Upper lobe of left lung (tissue), 4 donors: ENCODE measurements around the gene CNTNAP5.

Experiments
- EP300 ChIP-seq, 4 donors: sonication (generic); formaldehyde crosslinking; IDR thresholded peaks; one replicate each; pipeline ENCODE4 v1.5.1; 2017; ENCODE audit warnings: antibody characterized with exemption in 4 of 4, control low read depth in 2 of 4
- POLR2AphosphoS5 ChIP-seq, 2 donors: sonication (generic); formaldehyde crosslinking; IDR thresholded peaks; one replicate each; pipeline ENCODE4 v1.5.1; 2017; ENCODE audit warnings: antibody characterized with exemption in 2 of 2
- TF ChIP-seq, protein P1 (sequence below), 6 experiments: fragments of 450-650 bp in 4 of 6; fragments of 200-600 bp in 2 of 6; sonication (generic) in 2 of 6; IDR thresholded peaks; one replicate each; pipeline ENCODE4 v1.5.1; 2016 to 2019; ENCODE audit warnings: antibody characterized with exemption in 6 of 6

DNA sequence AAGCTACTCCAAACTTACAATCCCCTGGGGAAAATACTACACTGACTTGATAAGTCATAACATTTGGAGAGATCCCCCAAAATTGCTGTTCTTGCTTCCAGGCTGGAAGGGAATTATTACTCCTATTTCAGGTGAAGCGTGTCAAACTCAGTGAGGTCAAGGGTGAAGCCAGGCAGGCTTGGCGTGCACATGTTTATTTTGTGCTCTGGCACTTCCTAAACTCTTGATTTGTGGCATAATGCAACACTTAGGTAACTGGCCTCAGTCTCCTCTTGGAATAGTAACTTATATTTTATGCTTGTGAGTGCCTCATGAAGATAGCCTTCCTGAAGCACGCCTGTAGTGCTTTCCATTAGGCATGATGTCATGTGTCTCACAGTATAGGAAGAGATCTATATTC, 751.2 kb downstream of the CNTNAP5 start:
- no peak for TF ChIP-seq POLR2AphosphoS5 (IDR thresholded peaks at IDR 0.05)
- TF ChIP-seq, protein P1, sequence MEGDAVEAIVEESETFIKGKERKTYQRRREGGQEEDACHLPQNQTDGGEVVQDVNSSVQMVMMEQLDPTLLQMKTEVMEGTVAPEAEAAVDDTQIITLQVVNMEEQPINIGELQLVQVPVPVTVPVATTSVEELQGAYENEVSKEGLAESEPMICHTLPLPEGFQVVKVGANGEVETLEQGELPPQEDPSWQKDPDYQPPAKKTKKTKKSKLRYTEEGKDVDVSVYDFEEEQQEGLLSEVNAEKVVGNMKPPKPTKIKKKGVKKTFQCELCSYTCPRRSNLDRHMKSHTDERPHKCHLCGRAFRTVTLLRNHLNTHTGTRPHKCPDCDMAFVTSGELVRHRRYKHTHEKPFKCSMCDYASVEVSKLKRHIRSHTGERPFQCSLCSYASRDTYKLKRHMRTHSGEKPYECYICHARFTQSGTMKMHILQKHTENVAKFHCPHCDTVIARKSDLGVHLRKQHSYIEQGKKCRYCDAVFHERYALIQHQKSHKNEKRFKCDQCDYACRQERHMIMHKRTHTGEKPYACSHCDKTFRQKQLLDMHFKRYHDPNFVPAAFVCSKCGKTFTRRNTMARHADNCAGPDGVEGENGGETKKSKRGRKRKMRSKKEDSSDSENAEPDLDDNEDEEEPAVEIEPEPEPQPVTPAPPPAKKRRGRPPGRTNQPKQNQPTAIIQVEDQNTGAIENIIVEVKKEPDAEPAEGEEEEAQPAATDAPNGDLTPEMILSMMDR (IDR thresholded peaks at IDR 0.05): no peak
- no peak for TF ChIP-seq EP300 (IDR thresholded peaks at IDR 0.05)
